Nucleus accumbens (tissue), 56 donors: ENCODE data around the gene SCGB1D1.
"Not testable (repeated sequence)": the region's sequence is repeated elsewhere in the genome, so short reads cannot be mapped to it uniquely, and the experiment has no call there.

Source experiments
- DNase-seq, 56 donors: peaks; one replicate each; lab custom pipeline; 2025; lab: John Stamatoyannopoulos, UW

Gene SCGB1D1

GRCh38 chr11:62157603-62158002 lies 32.4 kb upstream of the SCGB1D1 start:
- no peak for DNase-seq

GRCh38 chr11:62166371-62166770 lies 23.6 kb upstream of the SCGB1D1 start:
- no peak for DNase-seq

- DNase-seq: no peak
Observed at GRCh38 chr11:62169448-62169847, 20.6 kb upstream of the SCGB1D1 start.

GRCh38 chr11:62169935-62170334 lies 20.1 kb upstream of the SCGB1D1 start:
- no peak for DNase-seq

- peak in 50 of 56 donors; percentile 3 to 89 (median 53) for DNase-seq
Observed at GRCh38 chr11:62171261-62171723, 18.7 kb upstream of the SCGB1D1 start.

GRCh38 chr11:62172294-62172693 lies 17.7 kb upstream of the SCGB1D1 start:
- DNase-seq: no peak

GRCh38 chr11:62176766-62177165 lies 13.2 kb upstream of the SCGB1D1 start:
- DNase-seq: no peak

- DNase-seq: no peak
Observed at GRCh38 chr11:62179995-62180394, 10.0 kb upstream of the SCGB1D1 start.

- no peak for DNase-seq
Observed at GRCh38 chr11:62181097-62181496, 8.9 kb upstream of the SCGB1D1 start.

GRCh38 chr11:62182147-62182891 lies 7.7 kb upstream of the SCGB1D1 start:
- DNase-seq: no peak

GRCh38 chr11:62186195-62186594 lies 3.8 kb upstream of the SCGB1D1 start:
- DNase-seq: no peak

GRCh38 chr11:62193952-62194351 lies 3.9 kb downstream of the SCGB1D1 start:
- no peak for DNase-seq

GRCh38 chr11:62195010-62195409 lies 5.0 kb downstream of the SCGB1D1 start:
- not testable (repeated sequence) for DNase-seq

GRCh38 chr11:62195945-62196344 lies 5.9 kb downstream of the SCGB1D1 start:
- no peak for DNase-seq

- DNase-seq: not testable (repeated sequence)
Observed at GRCh38 chr11:62197400-62197799, 7.4 kb downstream of the SCGB1D1 start.

- no peak for DNase-seq
Observed at GRCh38 chr11:62201376-62201775, 11.4 kb downstream of the SCGB1D1 start.

GRCh38 chr11:62202910-62203309 lies 12.9 kb downstream of the SCGB1D1 start:
- DNase-seq: no peak

GRCh38 chr11:62204430-62204829 lies 14.4 kb downstream of the SCGB1D1 start:
- DNase-seq: no peak

GRCh38 chr11:62205441-62205840 lies 15.4 kb downstream of the SCGB1D1 start:
- DNase-seq: no peak

- not testable (repeated sequence) for DNase-seq
Observed at GRCh38 chr11:62206276-62207066, 16.5 kb downstream of the SCGB1D1 start.

- no peak for DNase-seq
Observed at GRCh38 chr11:62208785-62209144, 18.7 kb downstream of the SCGB1D1 start.
